GM12878 (cell line): ENCODE measurements around the gene IVD.

Experiments used
- HCFC1 ChIP-seq: fragments of 150-350 bp; IDR thresholded peaks from 2 replicates; pipeline ENCODE4 v1.6.1; 2014; ENCODE audit warnings: low read length
- HDAC6 ChIP-seq: fragments of 200-600 bp; sonication (generic); IDR thresholded peaks from one replicate; pipeline ENCODE4 v1.8.0; 2017; ENCODE audit warnings: antibody characterized with exemption; ENCODE audit not compliant: unreplicated experiment
- KDM1A ChIP-seq: fragments of 200-600 bp; sonication (generic); IDR thresholded peaks from 2 replicates; pipeline ENCODE4 v1.6.1; 2016; ENCODE audit warnings: borderline replicate concordance
- TAF1 ChIP-seq: IDR thresholded peaks from 2 replicates; pipeline ENCODE4 v1.6.1; 2011; ENCODE audit warnings: mild to moderate bottlenecking, low read depth, low read length, borderline replicate concordance
- TF ChIP-seq, protein P1 (sequence below), 3 experiments: IDR thresholded peaks in 2 of 3; conservative IDR thresholded peaks in 1 of 3; 2 replicates each; pipeline ENCODE4 v1.5.1; 2011; ENCODE audit warnings: low read depth in 3 of 3, low read length in 3 of 3, mild to moderate bottlenecking in 3 of 3, control low read depth in 2 of 3, moderate library complexity in 2 of 3, inconsistent platforms in 1 of 3, mixed read lengths in 1 of 3; ENCODE audit not compliant: control insufficient read depth in 2 of 3, insufficient read depth in 1 of 3; ENCODE audit errors: extremely low read depth in 1 of 3
- TF ChIP-seq, protein P2 (sequence below): IDR thresholded peaks from 2 replicates; pipeline ENCODE4 v1.6.1; 2011; ENCODE audit warnings: low read depth, mild to moderate bottlenecking, low read length, moderate library complexity, borderline replicate concordance; ENCODE audit errors: extremely low read depth

DNA sequence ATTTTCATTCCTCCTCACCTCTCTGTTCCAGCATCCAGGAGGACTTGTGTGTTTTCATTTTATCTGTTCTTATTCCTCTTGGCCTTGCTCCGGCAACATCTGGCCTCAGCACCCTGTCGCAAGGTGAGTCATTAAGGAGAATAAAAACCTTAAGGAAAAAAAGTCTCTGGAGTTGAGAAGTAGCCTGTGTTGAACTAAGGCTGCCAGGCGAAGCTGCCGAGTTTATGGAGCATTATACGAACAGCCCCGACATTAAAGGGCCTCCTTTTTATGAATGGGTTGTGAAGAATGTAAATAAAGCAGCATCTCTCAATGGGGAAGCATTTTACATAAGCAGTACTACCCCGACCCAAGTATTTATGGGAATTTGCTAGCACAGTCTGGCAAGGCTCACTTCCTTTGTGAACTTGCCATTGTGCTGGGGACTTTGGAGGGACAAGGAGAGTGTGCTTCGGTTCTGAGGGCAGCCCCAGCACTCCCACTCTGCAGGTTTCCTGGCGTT lies 39.9 kb downstream of the IVD start:
- no peak for TF ChIP-seq HDAC6
- no peak for TF ChIP-seq TAF1
- TF ChIP-seq, protein P1, sequence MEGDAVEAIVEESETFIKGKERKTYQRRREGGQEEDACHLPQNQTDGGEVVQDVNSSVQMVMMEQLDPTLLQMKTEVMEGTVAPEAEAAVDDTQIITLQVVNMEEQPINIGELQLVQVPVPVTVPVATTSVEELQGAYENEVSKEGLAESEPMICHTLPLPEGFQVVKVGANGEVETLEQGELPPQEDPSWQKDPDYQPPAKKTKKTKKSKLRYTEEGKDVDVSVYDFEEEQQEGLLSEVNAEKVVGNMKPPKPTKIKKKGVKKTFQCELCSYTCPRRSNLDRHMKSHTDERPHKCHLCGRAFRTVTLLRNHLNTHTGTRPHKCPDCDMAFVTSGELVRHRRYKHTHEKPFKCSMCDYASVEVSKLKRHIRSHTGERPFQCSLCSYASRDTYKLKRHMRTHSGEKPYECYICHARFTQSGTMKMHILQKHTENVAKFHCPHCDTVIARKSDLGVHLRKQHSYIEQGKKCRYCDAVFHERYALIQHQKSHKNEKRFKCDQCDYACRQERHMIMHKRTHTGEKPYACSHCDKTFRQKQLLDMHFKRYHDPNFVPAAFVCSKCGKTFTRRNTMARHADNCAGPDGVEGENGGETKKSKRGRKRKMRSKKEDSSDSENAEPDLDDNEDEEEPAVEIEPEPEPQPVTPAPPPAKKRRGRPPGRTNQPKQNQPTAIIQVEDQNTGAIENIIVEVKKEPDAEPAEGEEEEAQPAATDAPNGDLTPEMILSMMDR (IDR thresholded peaks at IDR 0.05 in 2 of 3, conservative IDR thresholded peaks at IDR 0.05 in 1 of 3; ENCODE audit: control insufficient read depth in 2 of 3, extremely low read depth in 1 of 3, insufficient read depth in 1 of 3, low read depth in 3 of 3, low read length in 3 of 3), result no peak
- TF ChIP-seq, protein P2, sequence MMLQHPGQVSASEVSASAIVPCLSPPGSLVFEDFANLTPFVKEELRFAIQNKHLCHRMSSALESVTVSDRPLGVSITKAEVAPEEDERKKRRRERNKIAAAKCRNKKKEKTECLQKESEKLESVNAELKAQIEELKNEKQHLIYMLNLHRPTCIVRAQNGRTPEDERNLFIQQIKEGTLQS, result no peak
- TF ChIP-seq KDM1A, result no peak
- TF ChIP-seq HCFC1, result no peak
